ENCODE results near the gene CNGA4.

CNGA4 gene, protein sequence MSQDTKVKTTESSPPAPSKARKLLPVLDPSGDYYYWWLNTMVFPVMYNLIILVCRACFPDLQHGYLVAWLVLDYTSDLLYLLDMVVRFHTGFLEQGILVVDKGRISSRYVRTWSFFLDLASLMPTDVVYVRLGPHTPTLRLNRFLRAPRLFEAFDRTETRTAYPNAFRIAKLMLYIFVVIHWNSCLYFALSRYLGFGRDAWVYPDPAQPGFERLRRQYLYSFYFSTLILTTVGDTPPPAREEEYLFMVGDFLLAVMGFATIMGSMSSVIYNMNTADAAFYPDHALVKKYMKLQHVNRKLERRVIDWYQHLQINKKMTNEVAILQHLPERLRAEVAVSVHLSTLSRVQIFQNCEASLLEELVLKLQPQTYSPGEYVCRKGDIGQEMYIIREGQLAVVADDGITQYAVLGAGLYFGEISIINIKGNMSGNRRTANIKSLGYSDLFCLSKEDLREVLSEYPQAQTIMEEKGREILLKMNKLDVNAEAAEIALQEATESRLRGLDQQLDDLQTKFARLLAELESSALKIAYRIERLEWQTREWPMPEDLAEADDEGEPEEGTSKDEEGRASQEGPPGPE

GRCh38 chr11:6238902-6239301, at the start of gene CNGA4:
TSS of gene CNGA4 (plus strand) at chr11:6239089. CDS start at chr11:6239207, 118 bp downstream.
- no peak for DNase-seq

DNA sequence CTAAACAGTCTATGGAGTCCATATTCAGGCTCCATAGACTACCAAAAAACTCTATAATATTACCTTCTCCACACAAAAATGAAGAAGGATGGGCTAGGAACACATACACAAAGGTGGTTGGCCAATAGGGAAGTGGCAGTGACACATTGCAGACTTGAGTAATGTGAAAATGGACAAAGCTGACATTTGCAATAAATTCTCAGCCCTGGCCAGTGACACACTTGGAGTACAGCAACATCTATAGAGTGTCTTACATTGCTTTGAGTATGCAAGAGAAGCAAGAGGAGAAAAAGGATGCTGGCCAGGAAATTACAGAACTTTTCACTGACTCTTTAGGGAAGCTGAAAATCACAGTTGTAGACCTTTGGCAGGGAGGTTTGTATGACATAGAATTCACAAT, 47.1 kb upstream of the CNGA4 start:
- DNase-seq = no peak

- no peak for DNase-seq
These were observed 44.8 kb upstream of the CNGA4 start for GRCh38 chr11:6194065-6194581.

DNA sequence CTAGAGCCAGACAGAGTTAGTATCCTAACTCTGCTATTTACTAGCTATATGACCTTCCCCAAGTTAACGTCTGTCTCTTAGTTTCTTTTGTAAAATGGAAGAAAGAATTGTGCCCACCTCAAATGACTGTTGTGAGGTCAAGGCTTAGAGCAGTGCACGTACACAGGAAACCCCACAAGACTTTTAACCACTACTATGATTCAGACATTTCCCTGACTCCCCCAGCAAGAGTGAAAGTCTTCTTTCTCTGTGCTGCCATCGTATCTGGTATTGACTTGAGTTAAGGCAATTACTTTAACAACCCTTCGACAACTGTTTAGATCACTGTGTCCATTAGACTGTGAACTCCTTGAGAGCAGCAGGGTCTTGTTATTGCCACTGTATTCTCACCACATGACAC, 42.5 kb upstream of the CNGA4 start:
- no peak for DNase-seq

GRCh38 chr11:6197466-6198200, 41.3 kb upstream of the CNGA4 start:
- no peak for DNase-seq

GRCh38 chr11:6199174-6199810, 39.6 kb upstream of the CNGA4 start, which contains the start of gene OR52W1:
TSS of gene OR52W1 (plus strand) at chr11:6199224. CDS start at chr11:6199224, 0 bp downstream.
- DNase-seq = no peak

DNA sequence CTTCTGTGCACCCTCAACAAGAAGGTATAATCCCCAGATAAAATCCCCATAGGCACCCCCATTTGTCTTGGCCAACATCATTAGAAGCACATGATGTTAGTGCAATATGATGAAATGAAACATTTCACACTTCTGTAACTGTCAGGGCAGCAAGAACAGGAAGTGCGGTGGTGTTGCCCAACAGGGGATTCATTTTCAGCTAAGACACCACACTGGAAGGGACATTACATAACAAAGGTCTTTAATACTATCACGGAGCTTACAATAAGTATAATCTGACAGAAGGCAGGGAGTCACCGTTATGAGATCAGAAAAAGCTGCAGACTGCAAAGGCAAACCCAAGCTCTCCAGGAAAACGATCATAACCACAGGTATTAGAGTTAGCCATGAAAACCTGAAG, 37.9 kb upstream of the CNGA4 start:
- DNase-seq = no peak

DNA sequence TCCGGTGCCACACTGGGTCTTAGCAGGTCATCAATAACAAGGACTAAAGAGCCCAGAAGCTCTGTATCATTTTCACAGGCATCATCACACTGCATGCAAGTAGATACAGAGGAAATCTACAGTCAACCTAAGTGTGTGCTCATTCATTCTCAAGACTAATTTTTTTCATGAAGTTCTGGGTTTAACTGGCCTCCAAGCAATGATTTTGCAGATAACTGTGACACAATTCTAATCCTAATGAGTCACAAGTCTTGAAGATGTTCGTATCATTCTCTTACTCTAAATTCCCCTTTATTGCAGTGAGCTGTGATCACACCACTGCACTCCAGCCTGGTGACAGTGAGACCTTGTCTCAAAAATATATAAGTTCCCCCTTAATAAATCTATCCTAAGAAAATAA, 37.4 kb upstream of the CNGA4 start:
- no peak for DNase-seq

GRCh38 chr11:6202041-6202440, 36.8 kb upstream of the CNGA4 start:
- no peak for DNase-seq

GRCh38 chr11:6203327-6203726, 35.6 kb upstream of the CNGA4 start:
- DNase-seq = no peak

GRCh38 chr11:6204706-6205105, 34.2 kb upstream of the CNGA4 start:
- no peak for DNase-seq

GRCh38 chr11:6205366-6205765, 33.5 kb upstream of the CNGA4 start, which contains the start of gene C11orf42:
TSS of gene C11orf42 (plus strand) at chr11:6205557. CDS start at chr11:6205616, 59 bp downstream.
- no peak for DNase-seq

DNA sequence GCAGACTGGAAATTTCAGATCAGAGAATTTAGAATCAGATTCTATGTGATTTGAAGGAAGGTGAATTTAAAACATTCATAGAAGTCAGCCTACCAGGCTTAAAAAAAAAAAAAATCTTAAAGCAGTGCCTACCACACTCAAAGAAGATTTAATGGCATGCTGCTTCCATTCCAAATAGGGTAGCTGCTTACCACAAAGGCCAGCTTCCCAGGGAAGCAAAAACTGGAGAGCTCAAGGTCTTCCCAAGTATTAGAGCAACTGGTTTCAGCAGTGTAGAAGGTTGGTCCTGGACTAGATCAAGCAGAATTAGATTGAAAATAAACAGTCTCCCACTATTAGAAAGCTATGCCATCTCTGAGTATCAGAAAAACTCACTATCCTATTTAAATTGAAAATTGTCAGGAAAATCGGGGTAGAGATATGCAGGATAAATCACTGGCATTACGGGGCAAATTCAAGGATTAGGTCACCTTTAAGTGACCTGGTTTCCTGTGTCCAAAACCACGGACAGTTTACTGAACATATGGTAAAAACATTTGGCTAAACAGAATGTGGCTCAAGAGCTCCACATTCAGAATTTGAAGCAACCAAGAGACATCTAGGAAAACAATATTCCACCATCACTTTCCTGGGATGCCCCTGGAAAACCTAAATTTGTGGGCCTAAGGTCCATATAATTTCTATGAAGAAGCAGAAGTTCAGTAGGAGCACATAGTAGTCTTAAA, 32.3 kb upstream of the CNGA4 start:
- DNase-seq = no peak

DNA sequence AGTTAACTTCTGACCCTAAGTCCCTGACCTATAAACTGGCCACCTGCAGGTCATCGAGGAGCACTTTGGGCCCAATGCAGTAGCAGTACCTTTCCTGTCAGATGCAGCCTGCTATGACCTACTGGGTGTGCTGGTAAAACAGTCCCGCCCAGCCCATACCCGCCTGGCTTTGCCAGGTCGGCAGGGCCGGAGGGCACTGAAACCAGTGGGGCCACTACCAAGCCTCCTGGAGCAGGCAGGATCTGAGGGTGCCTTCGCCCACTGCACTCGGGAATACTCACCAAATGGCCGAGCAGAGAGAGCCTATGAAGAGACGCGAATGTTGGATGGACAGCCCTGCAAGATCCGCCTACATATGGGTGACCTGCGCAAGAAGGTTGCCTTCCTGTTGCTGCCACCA, 29.1 kb upstream of the CNGA4 start:
- no peak for DNase-seq

- no peak for DNase-seq
These were observed 28.5 kb upstream of the CNGA4 start for GRCh38 chr11:6210274-6210955.

DNA sequence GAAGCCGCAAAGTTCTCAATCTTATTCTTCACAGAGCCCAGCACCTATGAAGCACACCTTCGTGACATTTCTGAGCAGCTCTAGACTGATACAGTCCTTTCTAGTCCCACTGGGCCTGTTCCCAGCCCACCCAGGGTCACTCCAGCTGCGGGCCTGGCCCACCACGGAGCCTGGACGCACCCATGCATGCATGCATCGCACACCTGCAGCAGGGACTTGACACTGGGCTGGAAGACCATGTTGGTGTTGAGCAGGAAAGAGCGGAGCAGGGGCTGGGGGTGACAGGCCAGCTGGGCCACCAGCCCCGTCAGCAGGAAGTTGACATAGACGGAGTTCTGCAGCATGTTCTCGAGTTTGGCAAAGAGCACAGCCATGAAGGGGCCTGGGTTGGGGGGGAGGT, 24.4 kb upstream of the CNGA4 start:
- DNase-seq = no peak

- no peak for DNase-seq
These were observed 22.4 kb upstream of the CNGA4 start for GRCh38 chr11:6216501-6216900.

GRCh38 chr11:6217722-6218121, 21.2 kb upstream of the CNGA4 start:
- DNase-seq = no peak

DNA sequence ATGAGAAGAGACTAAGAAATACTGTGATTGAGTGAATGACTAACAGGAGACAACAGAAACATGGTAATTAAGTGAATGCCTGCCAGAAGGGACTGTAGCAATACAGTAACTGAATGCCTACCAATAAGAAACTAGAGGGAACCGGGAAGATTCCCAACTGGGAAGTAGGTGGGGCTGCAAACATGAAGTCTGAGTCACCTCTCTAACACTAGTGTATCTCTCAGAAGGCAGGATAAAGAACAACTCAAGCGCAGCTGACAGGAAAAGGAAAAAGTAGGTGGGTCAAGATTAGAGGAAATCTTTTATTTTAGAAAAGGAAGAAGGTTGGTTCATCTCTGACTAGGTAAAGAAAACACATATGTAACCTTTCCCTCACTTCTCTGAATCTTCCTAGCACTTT, 19.5 kb upstream of the CNGA4 start:
- no peak for DNase-seq

GRCh38 chr11:6223854-6224253, 15.0 kb upstream of the CNGA4 start:
- no peak for DNase-seq

GRCh38 chr11:6224421-6224820, 14.5 kb upstream of the CNGA4 start:
- no peak for DNase-seq

- no peak for DNase-seq
These were observed 13.9 kb upstream of the CNGA4 start for GRCh38 chr11:6225024-6225423.
